Measurements from ENCODE around the gene DIDO1. TPM values are rescaled to one million over a fixed set of nuclear protein-coding genes. Genes with fewer than 3 reads are reported as not detected.
A peak's percentile ranks its signal among the peaks of the same experiment; 100 is the strongest.

DIDO1 gene
- total and polyA plus RNA-seq, 2 of the 13 experiments (the other 11 are each of a cell fraction or from before 2014, with no cell fraction given) = 75.0 to 75.1 TPM

GRCh38 chr20:62953839-62954703 is 27.8 kb upstream of the DIDO1 start (continued):
- TF ChIP-seq FOXJ3 (CRISPR knock-in tag; IDR thresholded peaks at IDR 0.05; ENCODE audit: borderline replicate concordance) = peak; percentile 66
- peak; percentile 69 for TF ChIP-seq ZMYM3 (CRISPR knock-in tag; IDR thresholded peaks at IDR 0.05)
- peak; percentile 68 for TF ChIP-seq PHF8 (CRISPR knock-in tag; IDR thresholded peaks at IDR 0.05)
- 0 out of 2 replicates have a peak, but pooled peaks have one; percentile 88 for TF ChIP-seq ZNF616 (CRISPR knock-in tag; IDR thresholded peaks at IDR 0.05; ENCODE audit: low read depth)
- TF ChIP-seq ATF7-NPFF (CRISPR knock-in tag; IDR thresholded peaks at IDR 0.05; ENCODE audit: low read depth) = peak; percentile 99
- peak; percentile 79 for TF ChIP-seq ZNF44 (CRISPR knock-in tag; IDR thresholded peaks at IDR 0.05)
- TF ChIP-seq ZNF781 (CRISPR knock-in tag; IDR thresholded peaks at IDR 0.05; ENCODE audit: borderline replicate concordance, not compliant biosample characterization) = peak; percentile 99
- no peak for TF ChIP-seq TBL1XR1 (IDR thresholded peaks at IDR 0.05; ENCODE audit: borderline replicate concordance, low read length, partially characterized antibody)
- no peak for TF ChIP-seq SNAPC5 (CRISPR knock-in tag; IDR thresholded peaks at IDR 0.05; ENCODE audit: borderline replicate concordance)
- TF ChIP-seq ZNF354B (CRISPR knock-in tag; IDR thresholded peaks at IDR 0.05) = 0 out of 2 replicates have a peak, but pooled peaks have one; percentile 44
- TF ChIP-seq SP1 (IDR thresholded peaks at IDR 0.05) = no peak
- peak; percentile 50 for TF ChIP-seq SP1 (CRISPR knock-in tag; IDR thresholded peaks at IDR 0.05)
- peak in 1 of 2 experiments; percentile 55; a peak in 2 of 4 replicates for TF ChIP-seq POLR2A (IDR thresholded peaks at IDR 0.05; ENCODE audit: insufficient read depth in 1 of 2, low read depth in 2 of 2, low read length in 2 of 2)
- peak; percentile 85 for TF ChIP-seq ZBTB7A (CRISPR knock-in tag; IDR thresholded peaks at IDR 0.05)
- TF ChIP-seq ARNT2 (CRISPR knock-in tag; IDR thresholded peaks at IDR 0.05; ENCODE audit: low read depth) = peak; percentile 99
- TF ChIP-seq, protein P1, sequence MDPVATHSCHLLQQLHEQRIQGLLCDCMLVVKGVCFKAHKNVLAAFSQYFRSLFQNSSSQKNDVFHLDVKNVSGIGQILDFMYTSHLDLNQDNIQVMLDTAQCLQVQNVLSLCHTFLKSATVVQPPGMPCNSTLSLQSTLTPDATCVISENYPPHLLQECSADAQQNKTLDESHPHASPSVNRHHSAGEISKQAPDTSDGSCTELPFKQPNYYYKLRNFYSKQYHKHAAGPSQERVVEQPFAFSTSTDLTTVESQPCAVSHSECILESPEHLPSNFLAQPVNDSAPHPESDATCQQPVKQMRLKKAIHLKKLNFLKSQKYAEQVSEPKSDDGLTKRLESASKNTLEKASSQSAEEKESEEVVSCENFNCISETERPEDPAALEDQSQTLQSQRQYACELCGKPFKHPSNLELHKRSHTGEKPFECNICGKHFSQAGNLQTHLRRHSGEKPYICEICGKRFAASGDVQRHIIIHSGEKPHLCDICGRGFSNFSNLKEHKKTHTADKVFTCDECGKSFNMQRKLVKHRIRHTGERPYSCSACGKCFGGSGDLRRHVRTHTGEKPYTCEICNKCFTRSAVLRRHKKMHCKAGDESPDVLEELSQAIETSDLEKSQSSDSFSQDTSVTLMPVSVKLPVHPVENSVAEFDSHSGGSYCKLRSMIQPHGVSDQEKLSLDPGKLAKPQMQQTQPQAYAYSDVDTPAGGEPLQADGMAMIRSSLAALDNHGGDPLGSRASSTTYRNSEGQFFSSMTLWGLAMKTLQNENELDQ (CRISPR knock-in tag; IDR thresholded peaks at IDR 0.05; ENCODE audit: borderline replicate concordance) = no peak
- 0 out of 2 replicates have a peak, but pooled peaks have one; percentile 81 for TF ChIP-seq ZNF432 (CRISPR knock-in tag; IDR thresholded peaks at IDR 0.05; ENCODE audit: borderline replicate concordance)
- no peak for TF ChIP-seq CEBPB (IDR thresholded peaks at IDR 0.05; ENCODE audit: borderline replicate concordance, low read depth, low read length)
- TF ChIP-seq TOE1 (CRISPR knock-in tag; IDR thresholded peaks at IDR 0.05) = no peak; the same call in 1 of the 2 replicates
- peak; percentile 77 for TF ChIP-seq YEATS4 (CRISPR knock-in tag; IDR thresholded peaks at IDR 0.05; ENCODE audit: borderline replicate concordance)
- no peak for TF ChIP-seq ATM (IDR thresholded peaks at IDR 0.05; ENCODE audit: borderline replicate concordance)
- TF ChIP-seq GATAD1 (CRISPR knock-in tag; IDR thresholded peaks at IDR 0.05) = peak; percentile 78
- TF ChIP-seq ZNF670 (CRISPR knock-in tag; IDR thresholded peaks at IDR 0.05; ENCODE audit: borderline replicate concordance) = peak; percentile 94
- TF ChIP-seq ZNF441 (CRISPR knock-in tag; IDR thresholded peaks at IDR 0.05; ENCODE audit: borderline replicate concordance) = peak; percentile 97
- no peak; the same call in 1 of the 2 replicates for TF ChIP-seq NCOA2 (CRISPR knock-in tag; IDR thresholded peaks at IDR 0.05)
- peak; percentile 99 for TF ChIP-seq ZNF589 (CRISPR knock-in tag; conservative IDR thresholded peaks at IDR 0.05)

Data from HepG2 (cell line).